NCI-H226 (cell line): ENCODE measurements around the gene WIZ.
A peak's percentile ranks its signal among the peaks of the same experiment; 100 is the strongest.
"Not testable (repeated sequence)": the region's sequence is repeated elsewhere in the genome, so short reads cannot be mapped to it uniquely, and the experiment has no call there.

Source experiments
- DNase-seq: peaks from one replicate; pipeline ENCODE4 v3.0.0-alpha.2; 2015

The WIZ gene

DNA sequence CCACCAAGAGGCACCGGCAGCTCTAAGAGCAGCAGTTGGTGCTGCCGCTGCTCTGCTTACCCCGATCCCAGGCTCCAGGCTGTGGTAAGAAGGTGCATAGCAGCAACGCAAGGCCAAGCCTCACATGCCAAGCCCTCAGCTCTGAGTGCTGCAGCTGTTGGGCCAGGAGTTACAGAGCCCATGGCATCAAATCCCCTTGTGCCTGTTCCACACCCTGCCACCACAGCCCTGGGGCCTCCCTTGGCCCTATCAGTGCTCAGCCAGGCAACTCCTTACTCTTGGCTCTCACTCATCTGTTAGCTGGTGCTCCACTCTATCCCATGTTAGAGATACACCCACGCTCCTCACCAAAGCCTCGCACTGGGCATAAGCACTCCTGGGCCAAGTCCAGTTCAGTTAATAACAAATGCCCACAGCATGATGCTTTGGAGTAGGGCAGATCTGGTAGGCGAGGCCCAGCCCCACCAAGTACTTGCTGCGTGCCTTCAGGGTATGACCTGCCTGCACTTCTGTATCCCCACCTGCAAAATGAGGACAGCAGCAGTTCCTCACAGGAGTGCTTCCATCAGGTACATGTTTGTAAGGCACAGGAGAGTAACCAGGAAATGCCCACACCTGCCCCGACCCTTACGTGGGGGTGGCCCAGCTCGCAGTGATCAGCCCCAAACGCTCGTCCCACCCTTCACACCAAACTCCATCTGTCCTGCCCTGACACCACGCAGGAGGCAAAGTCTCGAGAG lies 47.2 kb downstream of the WIZ start:
- no peak for DNase-seq

- DNase-seq, result no peak
Observed at GRCh38 chr19:15401397-15401710, 48.4 kb downstream of the WIZ start.

DNA sequence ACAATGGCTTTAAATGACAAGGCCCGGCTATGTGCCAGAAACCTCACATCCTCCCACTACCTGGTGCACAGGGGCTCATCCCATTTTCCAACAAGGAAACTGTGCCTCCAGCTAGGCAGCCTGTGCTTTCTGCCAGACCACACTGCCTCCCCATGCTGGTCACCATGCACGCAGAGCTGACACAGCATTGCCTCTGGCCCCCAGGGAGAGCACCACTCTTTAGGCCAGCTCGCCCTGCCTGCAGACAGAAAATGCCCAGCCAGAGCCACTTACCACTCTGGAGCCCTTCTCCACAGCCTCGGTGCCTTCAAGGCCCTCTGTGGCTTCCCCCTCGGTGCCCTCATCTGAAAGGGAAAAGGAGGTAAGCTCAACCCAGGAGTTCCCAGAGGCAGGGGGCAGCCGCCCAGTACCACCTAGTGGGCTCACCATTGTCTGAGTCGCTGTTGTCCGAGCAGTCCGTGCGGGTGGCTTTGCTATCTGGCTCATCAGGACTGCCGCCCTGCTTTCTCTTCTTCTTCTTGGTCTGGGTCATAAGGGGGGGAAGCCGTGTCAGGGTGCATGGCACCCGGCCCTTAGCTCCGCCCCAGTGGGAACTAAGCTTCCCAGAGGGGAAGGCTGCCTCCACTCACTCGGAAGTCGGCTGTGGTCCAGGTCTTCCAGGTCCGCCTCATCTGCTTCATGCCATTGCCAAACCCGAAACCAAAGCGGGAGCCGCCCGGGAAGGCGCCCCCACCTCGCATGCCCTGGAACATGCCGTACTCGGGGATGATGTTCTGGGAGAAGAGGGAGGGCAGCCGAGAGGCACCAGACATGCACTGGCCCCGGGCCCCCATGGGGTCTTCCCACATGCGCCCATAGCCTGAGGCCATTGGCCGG lies 49.0 kb downstream of the WIZ start:
- DNase-seq, result no peak

GRCh38 chr19:15399635-15400034 lies 50.1 kb downstream of the WIZ start:
- DNase-seq, result no peak

GRCh38 chr19:15399234-15399515 lies 50.6 kb downstream of the WIZ start:
- DNase-seq, result no peak

- DNase-seq, result no peak
Observed at GRCh38 chr19:15398501-15399233, 51.1 kb downstream of the WIZ start.

GRCh38 chr19:15397782-15398181 lies 52.0 kb downstream of the WIZ start:
- DNase-seq, result no peak

GRCh38 chr19:15397236-15397635 lies 52.5 kb downstream of the WIZ start:
- DNase-seq, result no peak

GRCh38 chr19:15396436-15396835 lies 53.3 kb downstream of the WIZ start:
- no peak for DNase-seq

- DNase-seq, result not testable (repeated sequence)
Observed at GRCh38 chr19:15395251-15395650, 54.5 kb downstream of the WIZ start.

DNA sequence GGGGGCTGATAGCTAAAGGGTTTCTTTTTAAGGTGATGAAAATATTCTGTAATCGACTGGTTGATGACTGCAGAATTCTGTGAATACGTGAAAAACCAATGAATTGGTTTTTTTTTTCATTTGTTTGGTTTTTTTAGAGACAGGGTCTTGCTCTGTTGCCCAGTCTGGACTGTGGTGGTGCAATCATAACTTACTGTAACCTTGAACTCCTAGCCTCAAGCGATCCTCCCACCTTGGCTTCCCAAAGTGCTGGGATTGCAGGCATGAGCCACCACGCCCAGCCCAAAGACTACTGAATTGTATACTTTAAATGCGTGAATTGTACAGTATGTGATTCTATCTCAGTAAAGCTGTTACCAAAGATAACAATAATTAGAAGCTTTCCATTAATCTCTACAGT lies 55.3 kb downstream of the WIZ start:
- DNase-seq, result no peak

DNA sequence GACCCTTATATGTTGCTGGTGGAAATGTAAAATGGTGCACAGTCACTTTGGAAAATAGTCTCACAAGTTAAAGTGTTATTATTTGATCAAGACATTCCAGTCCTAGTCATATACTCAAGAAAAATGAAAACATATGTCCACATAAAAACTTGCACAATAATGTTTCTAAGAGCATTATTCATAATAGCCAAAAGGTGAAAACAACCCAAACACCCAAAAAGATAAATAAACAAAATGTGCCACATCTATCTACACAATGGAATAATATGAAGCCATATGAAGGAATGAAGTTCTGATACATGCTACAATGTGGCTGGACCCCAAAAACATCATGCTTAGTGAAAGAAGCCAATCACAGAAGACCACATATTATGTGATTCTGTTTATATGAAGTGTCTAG lies 55.8 kb downstream of the WIZ start:
- DNase-seq, result no peak

DNA sequence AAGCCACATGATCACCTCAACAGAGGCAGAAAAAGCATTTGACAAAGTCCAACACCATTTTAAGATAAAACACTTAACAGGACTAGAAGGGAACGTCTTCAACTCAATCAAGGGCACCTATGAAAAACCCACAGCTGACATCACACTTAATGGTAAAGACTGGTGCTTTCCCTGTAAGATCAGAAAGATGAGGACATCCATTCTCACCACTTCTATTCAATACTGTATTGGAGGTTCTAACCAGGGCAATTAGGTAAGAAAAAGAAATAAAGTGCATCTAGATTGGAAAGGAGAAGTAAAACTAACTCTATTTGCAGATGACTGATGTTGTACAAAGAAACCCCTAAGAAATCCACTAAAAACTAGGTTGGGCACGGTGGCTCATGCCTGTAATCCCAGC lies 58.9 kb downstream of the WIZ start:
- no peak for DNase-seq

DNA sequence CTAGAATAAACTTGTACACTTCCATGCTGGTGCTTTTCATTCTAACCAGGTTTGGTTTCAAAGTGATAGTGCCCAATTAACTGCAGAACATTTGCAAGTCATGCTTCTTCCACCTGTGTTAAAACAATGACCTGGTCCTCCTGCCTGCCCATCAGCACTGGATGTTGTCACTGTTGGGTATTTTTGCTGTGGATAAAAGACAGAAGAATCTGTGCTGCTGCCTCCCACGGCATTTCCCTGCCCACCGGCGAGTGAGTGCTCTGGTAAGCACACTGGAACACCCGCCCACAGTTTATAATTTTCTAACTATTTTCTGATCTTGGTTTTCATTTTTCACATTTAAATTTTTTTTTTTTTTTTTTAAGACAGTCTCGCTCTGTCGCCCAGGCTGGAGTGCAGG lies 67.9 kb downstream of the WIZ start:
- no peak for DNase-seq

- DNase-seq, result no peak
Observed at GRCh38 chr19:15381429-15381828, 68.3 kb downstream of the WIZ start.

DNA sequence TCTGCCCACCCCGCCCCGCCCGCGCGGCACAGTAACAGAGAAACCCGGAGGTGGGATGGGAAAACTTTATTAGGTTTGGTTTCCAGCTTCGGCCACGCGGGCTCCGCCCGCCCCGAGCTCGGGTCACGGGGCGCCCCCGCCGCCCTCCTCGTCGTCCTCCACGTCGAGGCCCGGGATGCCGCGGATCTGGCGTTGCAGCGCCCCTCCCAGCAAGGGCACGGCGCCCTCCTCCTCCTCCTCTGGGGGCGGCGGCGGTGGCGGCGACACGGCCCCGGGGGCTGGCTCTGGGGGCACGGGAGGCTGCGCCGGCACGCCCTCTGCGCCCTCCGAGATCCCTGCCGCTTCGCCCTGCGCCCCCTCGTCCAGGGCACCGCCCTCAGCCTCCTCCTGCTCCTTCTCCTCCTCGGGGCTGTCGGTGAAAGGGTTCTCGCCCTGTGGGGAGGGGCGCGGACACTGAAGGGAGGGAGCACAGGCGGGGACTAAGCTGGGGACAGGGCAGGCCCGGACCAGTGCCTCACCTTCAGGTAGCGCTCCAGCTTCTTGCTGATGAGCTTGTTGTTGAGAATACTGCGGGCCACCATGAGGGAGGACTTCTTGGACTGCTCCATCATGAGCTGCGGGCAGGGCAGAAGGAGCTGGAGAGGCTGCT lies 69.6 kb downstream of the WIZ start:
- peak; percentile 36 for DNase-seq

- peak; percentile 96 for DNase-seq
Observed at GRCh38 chr19:15379083-15379998, 70.4 kb downstream of the WIZ start, which contains the start of gene AKAP8. Gene AKAP8 (minus strand): TSS chr19:15379787. CDS start chr19:15379731, 56 bp downstream.

DNA sequence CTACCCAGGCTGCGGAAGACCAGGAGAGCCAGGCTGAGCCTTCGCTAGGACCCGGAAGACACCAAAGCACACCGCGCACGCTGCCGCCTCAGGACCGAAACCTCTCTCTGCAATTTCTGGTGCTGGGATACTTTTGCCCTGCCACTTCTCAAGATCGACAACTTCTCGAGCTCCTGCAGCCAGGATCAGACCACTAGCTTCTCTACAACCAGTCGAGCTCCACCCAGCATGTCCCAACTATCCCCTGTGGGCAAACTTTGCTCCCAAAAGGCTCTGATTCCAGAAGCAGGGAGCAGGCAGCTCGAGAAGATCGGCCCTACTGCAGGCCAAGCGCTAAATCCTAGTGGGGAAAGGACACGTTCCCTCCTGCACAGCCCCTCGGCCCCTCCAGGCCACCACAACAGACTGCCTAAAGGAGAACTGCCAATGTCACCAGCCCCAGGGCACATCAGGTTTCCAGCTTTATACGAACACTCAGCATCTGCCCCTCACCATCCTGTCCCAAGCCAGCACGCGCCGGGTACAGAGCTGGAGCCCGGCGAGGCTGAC lies 71.1 kb downstream of the WIZ start:
- DNase-seq, result peak; percentile 34

DNA sequence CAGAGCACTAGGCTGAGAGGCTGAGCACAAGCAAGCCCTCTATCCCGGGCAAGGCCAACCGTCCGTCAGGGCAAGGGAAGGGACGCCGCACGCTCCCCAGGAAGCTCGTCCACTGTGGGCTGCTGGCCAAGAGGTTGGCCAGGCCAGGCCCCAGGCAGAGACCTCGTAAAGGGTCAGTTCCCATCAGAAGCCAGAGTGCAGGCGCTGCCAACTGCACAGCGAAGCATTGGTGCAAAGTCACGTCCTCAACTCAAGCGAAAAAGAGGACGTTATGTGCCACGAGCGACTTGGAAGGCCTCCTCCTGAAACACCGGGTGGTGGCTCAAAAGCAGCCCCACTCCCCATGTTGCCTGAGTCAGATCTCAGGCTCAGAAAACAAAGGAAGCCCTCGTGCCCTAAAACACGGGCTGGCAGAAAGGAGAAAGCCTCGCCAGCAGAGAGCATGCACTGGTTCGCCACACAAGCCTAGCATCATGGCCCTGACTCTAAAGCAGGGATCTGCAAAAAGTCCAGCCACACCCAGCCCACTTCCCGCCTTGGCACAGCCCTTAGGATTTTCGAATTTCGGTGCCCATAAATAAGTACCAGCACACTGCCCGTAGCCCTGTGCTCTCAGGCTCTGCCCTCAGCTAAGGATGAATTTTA lies 74.8 kb downstream of the WIZ start:
- no peak for DNase-seq

DNA sequence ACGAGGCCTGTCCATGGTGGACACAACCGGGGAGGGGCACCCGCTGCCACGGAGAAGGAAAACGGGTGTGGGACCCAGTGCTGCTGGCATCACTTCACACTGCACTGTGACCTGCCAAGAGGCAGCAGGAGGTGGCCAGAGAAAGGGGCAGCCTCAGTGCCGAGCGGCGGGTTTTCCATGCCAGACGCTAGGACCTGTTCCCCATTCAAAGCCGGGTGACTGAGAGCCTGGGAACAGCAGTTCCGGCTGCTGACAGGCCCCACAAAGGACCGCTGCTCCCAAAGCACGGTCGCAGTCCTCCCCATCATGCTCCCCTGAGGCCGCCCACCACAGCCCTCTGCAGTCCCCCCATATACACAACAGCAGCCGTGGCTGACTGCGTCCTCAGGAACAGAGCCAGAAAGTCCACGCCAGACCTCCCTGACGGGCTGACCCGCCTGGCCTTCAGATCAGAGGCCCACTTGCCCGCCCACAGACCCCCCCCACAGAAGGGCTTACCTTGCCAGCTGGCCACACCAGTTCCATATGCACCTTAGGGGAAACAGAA lies 75.6 kb downstream of the WIZ start:
- DNase-seq, result no peak

DNA sequence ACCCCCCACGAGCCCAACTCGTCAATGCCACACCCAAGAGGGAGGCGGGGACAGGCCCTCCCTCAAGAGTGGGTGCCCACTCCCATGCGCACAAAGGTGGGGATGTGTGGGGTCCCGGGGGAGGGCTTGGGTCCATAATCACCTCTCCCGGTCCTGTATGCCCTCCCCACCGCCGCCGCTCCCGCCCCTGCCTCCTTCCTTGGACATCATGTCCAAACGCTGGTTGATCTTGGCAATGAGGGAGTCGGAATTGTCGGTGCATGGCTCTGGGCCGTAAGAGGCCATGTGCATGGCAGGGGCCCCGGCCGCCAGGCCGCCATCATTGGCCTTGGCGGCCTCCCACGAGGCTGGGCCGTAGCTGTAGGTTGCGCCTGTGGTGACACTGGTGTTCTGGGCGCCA lies 76.1 kb downstream of the WIZ start:
- DNase-seq, result no peak
